HG03442 (cell line): ENCODE data around the gene SLC23A2.
A peak's percentile ranks its signal among the peaks of the same experiment; 100 is the strongest.
"Not testable (repeated sequence)": the region's sequence is repeated elsewhere in the genome, so short reads cannot be mapped to it uniquely, and the experiment has no call there.

Experiments used
- ATAC-seq: cut with Tn5 transposase; IDR thresholded peaks from one replicate; pipeline ENCODE4 v1.9.1; 2021; ENCODE audit warnings: mild to moderate bottlenecking, moderate library complexity; ENCODE audit not compliant: unreplicated experiment

The SLC23A2 gene

DNA sequence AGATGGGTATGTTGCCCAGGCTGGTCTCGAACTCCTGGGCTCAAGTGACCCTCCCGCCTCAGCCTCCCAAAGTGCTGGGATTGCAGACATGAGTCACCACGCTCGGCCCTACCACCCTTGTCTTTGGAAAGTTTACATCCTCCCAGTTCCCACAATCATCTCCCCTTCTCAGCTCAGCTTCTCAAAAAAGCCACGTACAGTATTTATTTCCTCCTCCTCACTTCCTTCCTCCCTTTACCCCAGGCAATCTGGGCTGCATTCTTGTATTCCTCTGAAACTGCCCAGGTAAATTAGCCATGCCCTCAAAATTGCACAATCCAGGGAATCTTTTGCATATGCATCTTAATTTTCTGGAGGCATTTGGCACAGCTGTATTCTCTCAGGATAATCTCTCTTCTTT, 7.4 kb upstream of the SLC23A2 start:
- no peak for ATAC-seq

DNA sequence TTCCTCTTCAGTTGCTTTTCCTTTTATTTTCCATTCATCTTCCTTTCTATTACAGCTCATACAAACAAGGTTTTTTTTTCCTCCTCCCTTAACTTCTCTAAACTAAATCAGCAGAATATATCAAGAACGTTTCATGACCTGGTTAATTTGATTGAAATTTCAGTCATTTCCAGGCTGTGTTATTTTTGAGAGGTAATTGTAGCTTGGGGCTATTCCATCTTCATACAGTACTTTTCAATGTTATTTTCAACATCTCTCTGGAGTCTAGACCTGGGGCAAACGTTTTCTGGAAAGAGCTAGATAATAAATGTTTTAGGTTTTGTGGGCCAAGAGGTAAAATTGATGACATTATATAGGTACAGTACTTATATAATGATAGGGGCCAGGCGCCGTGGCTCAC, 4.0 kb upstream of the SLC23A2 start:
- ATAC-seq: no peak

DNA sequence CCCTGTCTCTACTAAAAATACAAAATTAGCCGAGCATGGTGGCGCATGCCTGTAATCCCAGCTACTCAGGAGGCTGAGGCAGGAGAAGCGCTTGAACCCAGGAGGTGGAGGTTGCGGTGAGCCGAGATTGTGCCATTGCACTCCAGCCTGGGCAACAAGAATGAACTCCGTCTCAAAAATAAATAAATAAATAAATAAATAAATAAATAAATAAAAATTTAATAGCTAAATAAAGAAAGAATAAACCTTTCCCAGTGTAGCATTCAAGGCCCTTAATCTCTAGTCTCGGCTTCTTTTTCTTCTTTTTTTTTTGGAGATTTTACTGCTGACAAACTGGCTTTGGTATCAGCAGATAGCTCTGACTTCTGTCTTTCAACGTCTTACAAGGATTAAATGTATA, 3.5 kb upstream of the SLC23A2 start:
- not testable (repeated sequence) for ATAC-seq

DNA sequence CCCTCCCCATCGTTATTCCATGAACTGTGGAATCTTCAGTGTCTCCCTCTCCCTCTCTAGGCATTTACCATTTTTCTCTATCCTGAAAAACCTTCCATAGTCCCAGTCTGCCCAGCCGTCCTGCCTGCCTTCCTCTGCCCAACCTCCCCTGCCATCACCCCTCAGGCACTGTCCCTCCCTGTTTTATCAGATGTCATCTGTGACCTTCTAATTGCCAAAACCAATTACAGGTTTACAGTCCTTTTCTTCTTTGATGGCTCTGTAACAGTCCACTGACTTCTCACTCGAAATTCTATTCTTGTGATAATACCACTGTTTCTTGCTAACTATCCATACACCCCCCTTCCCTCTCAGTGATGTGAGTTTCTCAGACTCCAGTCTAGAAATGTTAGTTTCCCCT, 2.3 kb upstream of the SLC23A2 start:
- no peak for ATAC-seq

DNA sequence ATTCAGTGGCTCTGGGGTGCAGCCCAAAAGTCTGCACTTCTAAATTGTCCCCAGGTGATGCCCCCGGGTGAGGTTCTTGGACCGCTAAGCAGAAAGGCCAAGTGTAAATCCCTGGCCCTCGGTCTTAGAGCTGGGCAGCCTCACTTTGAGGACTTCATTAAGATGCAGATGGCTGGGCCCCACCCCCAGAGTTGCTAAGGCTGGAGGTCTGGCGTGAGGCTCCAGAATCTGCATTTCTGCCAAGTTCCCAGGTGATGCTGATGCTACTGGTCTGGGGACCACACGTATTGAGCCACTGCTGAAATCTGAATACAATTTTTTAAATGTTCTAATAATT, 735 bp upstream of the SLC23A2 start:
- ATAC-seq: no peak

DNA sequence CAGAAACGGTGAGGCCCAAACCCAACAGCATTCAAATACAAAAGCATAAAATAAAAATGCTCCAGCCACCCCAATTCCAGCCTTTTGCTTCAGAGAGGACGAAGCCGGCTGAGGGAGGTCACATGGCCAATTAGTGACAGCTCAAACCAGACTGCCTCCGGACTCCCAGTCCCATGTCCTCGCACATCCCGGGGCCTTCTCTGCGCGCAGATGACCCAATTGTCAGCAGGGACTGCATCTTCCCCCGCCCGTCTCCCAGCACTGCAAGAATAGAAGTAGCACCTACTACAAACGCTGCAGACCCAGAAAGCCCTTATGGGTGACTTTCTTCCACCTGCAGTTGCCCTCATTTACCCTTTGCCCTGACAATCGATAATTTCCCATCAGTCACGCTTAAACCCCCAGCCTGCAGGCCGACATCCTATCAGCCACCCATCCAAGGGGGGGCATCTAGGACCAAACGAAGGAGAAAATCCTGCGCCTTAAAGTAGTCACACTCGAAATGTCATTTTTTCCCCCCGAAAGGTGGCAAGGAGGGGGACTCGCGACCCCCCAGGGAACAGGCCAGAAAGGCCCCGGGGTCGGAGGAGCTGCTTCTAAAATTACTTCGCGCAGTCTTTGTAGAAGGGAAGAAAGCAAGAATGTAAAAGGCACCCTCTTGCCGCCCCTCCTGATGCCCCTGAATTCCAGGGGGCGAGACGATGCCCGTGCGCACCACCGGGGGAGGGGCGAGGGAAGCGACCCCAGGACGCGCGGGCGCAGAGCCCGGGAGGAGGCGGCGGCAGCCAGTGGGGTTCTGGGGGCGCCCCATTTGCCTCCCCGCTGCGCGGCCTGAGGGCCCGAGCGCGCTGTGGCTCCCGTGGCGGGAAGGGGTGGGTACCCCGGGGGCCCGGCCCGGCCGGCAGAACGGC, 792 bp downstream of the SLC23A2 start:
- ATAC-seq: peak; percentile 18

DNA sequence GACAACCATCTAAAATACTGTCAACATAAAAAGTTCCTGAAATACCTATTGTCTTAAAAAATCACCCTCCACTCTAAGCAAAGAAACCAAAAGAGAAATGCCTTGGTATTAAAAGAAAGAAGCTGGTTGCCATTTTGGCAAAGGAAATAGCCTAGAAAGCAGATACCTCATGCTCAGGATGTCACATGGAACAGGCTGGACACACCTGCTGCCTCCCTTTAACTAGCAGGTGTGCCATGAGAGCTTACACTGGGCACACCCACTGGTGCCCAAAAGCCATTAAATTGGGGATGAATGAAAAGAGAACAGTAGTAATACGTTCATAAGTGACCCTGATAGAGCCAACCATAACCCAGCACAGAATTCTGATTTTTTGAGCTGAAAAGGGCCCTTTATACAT, 1.5 kb downstream of the SLC23A2 start:
- no peak for ATAC-seq

DNA sequence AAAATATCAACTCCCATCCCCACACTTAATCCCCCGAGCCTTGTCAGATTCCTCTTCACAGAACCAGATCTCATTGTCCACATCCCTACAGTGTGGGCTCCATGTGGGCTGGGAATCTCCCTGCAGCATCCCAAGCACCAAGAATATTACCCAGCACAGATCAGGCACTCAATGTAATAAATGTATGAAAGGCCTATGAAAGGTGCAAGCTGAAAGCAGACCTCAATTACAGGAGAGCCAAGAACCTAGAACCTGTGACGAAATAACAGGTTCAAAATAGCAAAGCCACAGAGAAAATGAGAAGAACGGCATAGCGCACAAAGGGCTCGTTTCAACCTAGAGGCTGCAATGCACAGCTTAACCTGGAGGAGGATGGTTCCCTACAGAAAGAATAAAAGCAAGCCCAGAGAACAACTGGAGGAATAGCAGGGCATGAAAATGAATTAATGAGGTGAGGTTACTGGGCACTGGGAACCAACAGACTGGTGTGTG, 3.1 kb downstream of the SLC23A2 start:
- peak; percentile 51 for ATAC-seq

DNA sequence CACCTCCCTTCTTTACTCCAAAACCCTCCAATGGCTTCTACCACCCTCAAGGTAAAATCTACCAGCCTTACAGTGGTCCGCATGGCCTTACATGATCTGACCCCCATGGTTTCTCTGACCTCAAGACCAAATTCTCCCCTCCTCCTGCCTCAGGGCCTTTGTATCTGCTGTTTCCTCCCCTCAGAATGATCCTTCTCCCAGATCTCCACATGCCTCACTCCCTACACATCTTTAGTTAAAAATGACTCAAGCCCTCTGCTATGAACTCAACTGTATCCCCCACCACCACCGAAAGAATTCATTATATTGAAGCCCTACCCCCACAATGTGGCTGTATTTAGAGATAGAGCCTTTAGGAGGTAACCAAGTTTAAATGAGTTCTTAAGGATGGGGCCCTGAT, 4.1 kb downstream of the SLC23A2 start:
- no peak for ATAC-seq

DNA sequence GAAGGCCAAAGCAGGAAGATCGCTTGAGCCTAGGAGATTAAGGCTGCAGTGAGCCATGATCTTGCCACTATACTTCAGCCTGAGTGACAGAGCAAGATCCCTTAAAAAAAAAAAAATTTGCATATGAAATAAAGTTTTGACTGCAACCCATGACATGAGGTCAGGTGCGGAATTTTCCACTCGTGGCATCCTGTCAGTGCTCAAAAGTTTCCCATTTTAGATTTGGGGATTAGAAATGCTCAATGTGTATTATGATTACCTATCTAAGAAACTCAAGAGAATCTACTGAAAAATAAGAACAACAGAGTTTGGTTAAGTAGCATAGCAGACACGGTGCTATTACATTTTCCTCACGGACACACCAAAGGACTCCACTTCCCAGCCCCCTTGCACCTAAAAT, 11.7 kb downstream of the SLC23A2 start:
- ATAC-seq: peak; percentile 57

DNA sequence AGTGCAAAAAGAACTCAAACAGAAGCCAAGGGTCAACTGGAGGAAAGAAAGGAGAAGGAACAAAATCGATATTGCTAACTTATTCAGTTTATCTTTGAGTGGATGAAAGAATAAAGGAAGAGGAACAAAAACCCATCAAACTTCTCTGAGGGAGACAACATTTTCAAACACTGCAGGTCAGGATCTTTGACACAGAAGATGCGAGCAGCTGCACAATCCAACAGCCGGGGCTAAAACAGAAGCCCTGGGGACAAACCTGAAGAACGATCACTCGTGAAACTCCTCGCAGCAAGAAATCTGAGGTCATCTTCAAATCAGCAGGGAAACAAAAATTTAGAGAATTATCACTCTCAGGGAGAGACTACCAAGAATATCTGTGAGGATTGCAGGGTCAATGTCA, 14.2 kb downstream of the SLC23A2 start:
- no peak for ATAC-seq

DNA sequence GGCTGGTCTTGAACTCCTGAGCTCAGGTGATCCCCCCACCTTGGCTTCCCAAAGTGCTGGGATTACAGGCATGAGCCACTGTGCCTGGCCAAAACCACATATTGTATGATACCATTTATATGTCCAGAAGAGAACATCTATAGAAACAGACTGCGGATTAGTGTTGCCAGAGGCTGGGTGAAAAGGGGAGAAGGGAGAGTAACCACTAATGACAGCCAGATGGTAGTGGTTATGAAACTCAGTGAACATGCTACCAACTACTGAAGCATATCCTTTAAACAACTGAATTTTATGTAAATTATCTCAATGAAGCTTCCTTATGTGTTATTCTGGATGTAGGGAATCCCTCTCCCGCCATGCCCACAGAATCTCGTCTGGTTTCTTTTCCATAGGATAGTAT, 15.7 kb downstream of the SLC23A2 start:
- no peak for ATAC-seq

DNA sequence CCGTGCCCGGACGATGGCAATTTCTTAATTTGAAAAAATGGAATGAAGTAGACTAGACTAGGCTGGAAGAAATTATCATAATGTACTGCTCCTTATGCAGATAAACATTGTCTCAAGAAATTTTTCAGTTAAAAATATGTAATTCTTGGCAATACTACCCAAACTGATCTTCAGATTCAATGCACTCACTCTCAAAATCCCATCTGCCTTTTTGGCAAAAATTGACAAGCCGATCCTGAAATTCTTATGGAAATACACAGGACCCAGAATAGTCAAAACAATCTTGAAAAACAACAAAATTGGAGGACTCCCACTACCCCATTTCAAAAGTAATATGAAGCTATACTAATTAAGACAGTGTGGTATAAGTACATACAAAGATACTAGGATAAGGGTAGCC, 19.0 kb downstream of the SLC23A2 start:
- ATAC-seq: no peak

DNA sequence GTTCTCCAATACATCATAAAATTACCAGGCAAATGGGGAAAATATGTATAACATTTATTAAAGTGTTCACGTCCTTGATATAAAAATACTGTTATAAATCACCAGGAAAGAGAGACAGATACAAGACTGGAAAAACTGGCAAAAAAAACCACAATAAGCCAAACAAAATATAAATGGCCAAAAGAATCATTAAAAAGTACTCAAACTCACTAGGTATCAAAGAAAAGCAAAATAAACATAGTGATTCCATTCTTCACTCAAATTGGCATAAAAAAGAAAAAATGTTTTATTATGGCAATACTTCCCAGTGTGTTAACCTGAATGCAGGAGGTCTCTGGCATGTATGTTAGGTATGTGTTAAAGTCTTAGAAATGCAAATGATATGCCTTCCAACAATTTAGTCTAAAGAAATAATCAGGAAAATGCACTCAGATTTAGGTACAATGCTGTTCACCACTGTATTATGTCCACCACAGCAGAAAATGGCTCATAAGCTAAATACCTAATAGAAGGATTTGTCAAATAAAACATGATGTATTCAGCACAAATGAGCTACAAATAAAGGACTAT, 21.4 kb downstream of the SLC23A2 start:
- ATAC-seq: no peak

DNA sequence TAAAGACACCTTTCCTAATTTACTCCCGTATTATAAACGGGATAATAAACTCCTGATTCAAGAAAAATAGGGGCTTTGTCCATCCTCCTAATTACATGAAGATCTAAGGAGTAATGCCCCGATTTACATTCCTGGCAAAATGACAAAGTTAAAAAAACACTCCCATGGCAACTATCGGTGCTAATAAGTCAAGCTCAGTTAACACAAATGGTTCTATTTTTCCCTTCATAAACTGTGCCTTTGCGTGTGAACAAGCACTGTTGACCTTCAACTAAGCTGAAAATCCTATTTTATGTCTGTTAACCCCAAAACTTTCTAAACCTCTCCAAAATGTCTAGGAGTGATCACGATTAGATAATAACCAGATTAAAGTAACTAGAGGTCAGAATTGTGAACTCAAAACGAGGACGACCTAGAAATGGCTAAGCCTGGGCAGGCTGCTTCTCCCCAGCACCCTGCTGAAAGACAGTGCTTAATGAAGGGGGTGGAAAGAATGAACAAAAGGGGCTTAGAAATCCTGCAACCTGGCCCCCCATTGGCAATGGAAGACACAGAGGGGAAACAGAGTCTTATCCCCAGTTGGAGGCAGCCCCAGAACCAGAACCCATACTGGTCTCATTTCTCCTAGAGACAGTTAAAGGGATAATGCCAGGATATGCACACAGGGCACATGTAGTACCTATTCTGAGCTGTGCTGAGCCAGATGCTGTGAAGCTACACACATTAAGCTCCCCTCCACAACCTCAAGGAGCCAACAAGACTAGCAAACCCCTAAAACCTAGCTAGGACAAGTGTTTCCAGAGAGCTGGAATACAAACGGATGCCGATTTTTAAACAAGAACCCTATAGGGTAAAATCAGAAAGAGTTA, 23.0 kb downstream of the SLC23A2 start:
- ATAC-seq: no peak

DNA sequence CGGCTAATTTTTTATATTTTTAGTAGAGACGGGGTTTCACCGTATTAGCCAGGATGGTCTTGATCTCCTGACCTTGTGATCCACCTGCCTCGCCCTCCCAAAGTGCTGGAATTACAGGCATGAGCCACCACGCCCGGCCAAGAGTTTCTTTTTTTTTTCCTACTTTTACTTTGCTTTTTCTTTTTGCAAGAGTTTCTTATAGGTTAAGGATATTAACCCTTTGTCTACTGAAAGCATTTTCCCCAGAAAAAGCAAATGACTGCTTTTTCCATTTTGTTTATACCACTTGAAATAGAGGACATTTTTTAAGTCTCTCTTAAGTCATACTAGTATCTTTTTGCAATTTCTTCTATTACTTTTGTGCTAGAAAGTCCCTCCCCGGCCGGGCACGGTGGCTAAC, 25.3 kb downstream of the SLC23A2 start:
- ATAC-seq: not testable (repeated sequence)

DNA sequence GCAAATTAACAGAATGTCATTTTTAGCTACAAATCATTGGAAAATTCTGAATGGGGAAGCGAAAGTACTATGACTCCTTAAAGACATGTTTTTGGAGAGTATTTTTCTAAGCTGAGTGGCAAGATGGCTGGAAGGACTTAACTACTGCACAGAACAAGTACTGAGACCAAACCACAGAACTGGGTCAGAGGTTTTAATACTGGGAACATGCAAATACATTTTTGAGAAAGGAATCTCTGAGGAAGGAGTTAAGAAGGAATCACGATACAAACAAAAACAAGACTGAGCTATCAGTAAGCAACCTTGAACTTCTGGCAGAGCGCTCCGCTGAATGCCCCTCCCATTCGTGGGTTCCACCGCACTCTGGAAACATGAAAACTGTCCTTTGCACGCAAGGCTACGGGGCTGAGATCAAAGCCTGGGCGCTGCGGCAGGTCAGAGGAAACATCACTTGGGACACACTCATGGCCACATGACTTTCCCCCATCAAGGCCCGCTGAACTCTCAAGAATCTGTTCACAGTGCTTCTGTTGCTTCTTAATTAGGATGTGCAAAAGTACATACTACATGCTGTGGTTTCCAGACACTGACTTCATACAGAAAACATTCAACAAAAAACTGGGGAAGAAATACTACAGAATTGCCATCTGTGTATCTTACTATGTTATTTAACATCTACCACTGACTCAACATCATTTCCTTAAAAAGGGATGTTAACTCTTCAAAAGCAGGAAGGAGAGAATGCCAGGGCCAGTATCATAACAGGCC, 27.8 kb downstream of the SLC23A2 start:
- peak; percentile 84 for ATAC-seq

DNA sequence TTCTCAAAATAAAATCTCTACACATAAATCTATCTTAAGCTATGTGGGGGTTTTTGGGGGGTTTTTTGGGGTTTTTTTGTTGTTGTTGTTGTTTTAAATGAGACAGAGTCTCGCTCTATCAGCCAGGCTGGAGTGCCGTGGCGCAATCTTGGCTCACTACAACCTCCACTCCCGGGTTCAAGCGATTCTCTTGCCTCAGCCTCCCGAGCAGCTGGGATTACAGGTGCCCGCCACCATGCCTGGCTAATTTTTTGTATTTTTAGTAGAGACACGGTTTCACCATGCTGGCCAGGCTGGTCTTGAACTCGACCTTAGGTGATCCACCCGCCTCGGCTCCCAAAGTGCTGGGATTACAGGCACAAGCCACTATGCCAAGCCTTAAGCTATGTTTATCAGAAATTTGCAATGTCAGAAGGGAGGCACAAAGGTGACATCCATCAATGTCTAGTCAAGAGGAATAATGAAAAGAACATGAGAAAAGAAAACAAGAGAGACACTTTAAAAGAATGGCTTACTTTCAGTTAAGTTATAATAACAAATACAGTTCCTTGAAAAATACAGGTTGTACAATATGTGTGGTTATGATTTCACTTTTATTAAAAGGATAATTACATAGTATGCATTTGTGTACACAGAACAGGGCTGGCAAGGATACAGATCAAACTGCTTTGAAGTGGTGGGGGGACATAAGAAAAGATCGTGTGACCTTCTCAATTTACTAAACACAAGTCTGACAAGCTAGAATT, 28.6 kb downstream of the SLC23A2 start:
- ATAC-seq: no peak

DNA sequence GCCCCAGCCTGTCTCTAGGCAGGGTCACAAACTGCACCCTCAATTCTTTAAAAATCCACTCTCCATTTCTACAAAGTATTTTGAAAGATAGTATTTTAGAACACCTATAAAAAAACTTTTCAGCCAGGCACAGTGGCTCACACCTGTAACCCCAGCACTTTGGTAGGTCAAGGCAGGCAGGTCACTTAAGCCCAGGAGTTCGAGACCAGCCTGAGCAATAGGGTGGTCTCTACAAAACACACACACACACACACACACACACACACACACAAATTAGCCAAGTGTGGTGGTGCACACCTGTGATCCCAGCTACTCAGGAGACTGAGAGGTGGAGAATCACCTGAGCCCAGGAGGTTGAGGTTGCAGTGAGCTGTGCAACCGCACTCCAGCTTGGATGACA, 30.2 kb downstream of the SLC23A2 start:
- no peak for ATAC-seq
